HEK293 (cell line): Measurements from ENCODE around the gene VEGFA.

Experiments
- CTCF ChIP-seq: fragments of 450-650 bp; formaldehyde crosslinking; IDR thresholded peaks from 2 replicates; pipeline ENCODE4 v1.5.1; 2016; ENCODE audit warnings: missing biosample characterization, missing genetic modification characterization
- PBX3 ChIP-seq: sonication (generic); formaldehyde crosslinking; IDR thresholded peaks from 2 replicates; pipeline ENCODE4 v1.8.1; 2022; ENCODE audit warnings: mild to moderate bottlenecking, moderate library complexity, missing genetic modification reagents
- REPIN1 ChIP-seq: fragments of 450-650 bp; formaldehyde crosslinking; IDR thresholded peaks from 2 replicates; pipeline ENCODE4 v1.5.1; 2017; ENCODE audit warnings: missing biosample characterization, missing genetic modification characterization, low read depth
- ZBTB20 ChIP-seq: fragments of 450-650 bp; formaldehyde crosslinking; IDR thresholded peaks from 2 replicates; pipeline ENCODE4 v1.5.1; 2016; ENCODE audit warnings: missing biosample characterization, missing genetic modification characterization
- ZNF18 ChIP-seq: fragments of 450-650 bp; formaldehyde crosslinking; IDR thresholded peaks from 2 replicates; pipeline ENCODE4 v1.5.1; 2016; ENCODE audit warnings: missing biosample characterization, missing genetic modification characterization
- ZNF530 ChIP-seq: fragments of 450-650 bp; formaldehyde crosslinking; IDR thresholded peaks from 2 replicates; pipeline ENCODE4 v1.5.1; 2016; ENCODE audit warnings: low read depth, missing biosample characterization, missing genetic modification characterization
- ZXDB ChIP-seq: fragments of 450-650 bp; formaldehyde crosslinking; IDR thresholded peaks from 2 replicates; pipeline ENCODE4 v1.5.1; 2016; ENCODE audit warnings: missing biosample characterization, missing genetic modification characterization

GRCh38 chr6:43740321-43740960 is 29.6 kb upstream of the VEGFA start:
- TF ChIP-seq REPIN1 (tag by site-specific recombination), result no peak
- TF ChIP-seq PBX3 (CRISPR knock-in tag), result no peak
- no peak for TF ChIP-seq CTCF (tag by site-specific recombination)
- TF ChIP-seq ZNF18 (tag by site-specific recombination), result no peak
- no peak for TF ChIP-seq ZNF530
- no peak for TF ChIP-seq ZXDB
- TF ChIP-seq ZBTB20 (tag by site-specific recombination), result no peak
